SK-N-SH (cell line): ENCODE data around the gene HM13. TPM values are rescaled to one million over a fixed set of nuclear protein-coding genes. Genes with fewer than 3 reads are reported as not detected.

ENCODE experiments used
- CTCF ChIA-PET: fragments of 300-600, 350-600 bp; formaldehyde crosslinking; extraction: SDS; loops from one replicate; lab custom pipeline; 2021; lab: Yijun Ruan, JAX
- POLR2A ChIA-PET: fragments of 350-600 bp; sonication (Branson Sonifier 250); formaldehyde crosslinking; extraction: SDS; loops from one replicate; lab custom pipeline; 2020; ENCODE audit warnings: antibody characterized with exemption, inconsistent platforms; lab: Yijun Ruan, JAX
- DNase-seq: peaks from one replicate; pipeline ENCODE4 v3.0.0; 2012
- H2AFZ ChIP-seq: fragments of 200-600 bp; sonication (generic); 2 replicates; pipeline ENCODE4 v1.8.1; 2016; ENCODE audit warnings: antibody characterized with exemption, mild to moderate bottlenecking, low read depth
- H3F3A ChIP-seq: fragments of 200-600 bp; sonication (generic); replicated peaks from 2 replicates; pipeline ENCODE3; 2016; ENCODE audit warnings: antibody characterized with exemption, mild to moderate bottlenecking; ENCODE audit not compliant: insufficient read depth
- H3K27ac ChIP-seq, 2 experiments: fragments of 200-500 bp in 1 of 2; fragments of 200-600 bp in 1 of 2; sonication (Bioruptor generic) in 1 of 2; sonication (generic), shearing (Covaris generic) in 1 of 2; 2 replicates each; pipeline versions ENCODE4 v1.5.1 to v1.6.1; 2014 to 2016; ENCODE audit warnings: low read depth in 2 of 2, inconsistent platforms in 1 of 2, low read length in 1 of 2, mild to moderate bottlenecking in 1 of 2, mixed read lengths in 1 of 2
- H3K27me3 ChIP-seq: fragments of 200-600 bp; sonication (generic), shearing (Covaris generic); 2 replicates; pipeline ENCODE4 v1.6.1; 2016; ENCODE audit warnings: mixed run types; ENCODE audit not compliant: insufficient read depth
- H3K36me3 ChIP-seq, 2 experiments: fragments of 200-500 bp in 1 of 2; fragments of 200-600 bp in 1 of 2; sonication (Bioruptor generic) in 1 of 2; sonication (generic) in 1 of 2; replicated peaks in 1 of 2; 2 replicates each; pipeline versions ENCODE3 to v1.5.1; 2014 to 2016; ENCODE audit warnings: low read length in 1 of 2, mild to moderate bottlenecking in 1 of 2; ENCODE audit not compliant: insufficient read depth in 2 of 2, control insufficient read depth in 1 of 2
- H3K4me1 ChIP-seq, 2 experiments: fragments of 200-500 bp in 1 of 2; fragments of 200-600 bp in 1 of 2; sonication (Bioruptor generic) in 1 of 2; sonication (generic), shearing (Covaris generic) in 1 of 2; 2 replicates each; pipeline versions ENCODE4 v1.5.1 to v1.6.1; 2014 to 2016; ENCODE audit warnings: low read depth in 1 of 2, low read length in 1 of 2, mixed run types in 1 of 2; ENCODE audit not compliant: insufficient read depth in 2 of 2, control insufficient read depth in 1 of 2
- H3K4me2 ChIP-seq: fragments of 200-600 bp; sonication (generic), shearing (Covaris generic); 2 replicates; pipeline ENCODE4 v1.6.1; 2017; ENCODE audit warnings: mixed run types
- H3K4me3 ChIP-seq, 2 experiments: fragments of 200-500 bp in 1 of 2; fragments of 200-600 bp in 1 of 2; sonication (Bioruptor generic) in 1 of 2; sonication (generic), shearing (Covaris generic) in 1 of 2; 2 replicates each; pipeline versions ENCODE4 v1.5.1 to v1.8.1; 2014 to 2016; ENCODE audit warnings: low read depth in 2 of 2, inconsistent platforms in 1 of 2, low read length in 1 of 2, mild to moderate bottlenecking in 1 of 2, mixed read lengths in 1 of 2, moderate library complexity in 1 of 2
- H3K79me2 ChIP-seq: fragments of 200-600 bp; sonication (generic); 2 replicates; pipeline ENCODE4 v1.8.1; 2017; ENCODE audit warnings: mild to moderate bottlenecking; ENCODE audit not compliant: insufficient read depth
- H3K9ac ChIP-seq: fragments of 200-600 bp; sonication (generic); 2 replicates; pipeline ENCODE4 v1.6.1; 2017; ENCODE audit warnings: mixed run types
- H3K9me2 ChIP-seq: fragments of 200-600 bp; sonication (generic); 2 replicates; pipeline ENCODE4 v1.6.1; 2017; ENCODE audit warnings: mixed run types
- H3K9me3 ChIP-seq: fragments of 200-600 bp; sonication (generic); 2 replicates; pipeline ENCODE4 v1.6.1; 2017; ENCODE audit warnings: mixed run types, mild to moderate bottlenecking, moderate library complexity
- H4K20me1 ChIP-seq: fragments of 200-600 bp; sonication (generic); 2 replicates; pipeline ENCODE4 v1.6.1; 2017; ENCODE audit warnings: mild to moderate bottlenecking, mixed run types; ENCODE audit not compliant: insufficient read depth
- CHD2 ChIP-seq: fragments of 150-350 bp; IDR thresholded peaks from 2 replicates; pipeline ENCODE4 v1.6.1; 2018; ENCODE audit warnings: low read length; ENCODE audit not compliant: partially characterized antibody
- ELF1 ChIP-seq: IDR thresholded peaks from 2 replicates; pipeline ENCODE4 v1.4.0; 2012
- EP300 ChIP-seq, 2 experiments: IDR thresholded peaks; 2 replicates each; pipeline versions ENCODE4 v1.4.0 to v1.6.1; 2012; ENCODE audit warnings: borderline replicate concordance in 1 of 2, low read depth in 1 of 2, low read length in 1 of 2
- EZH2phosphoT487 ChIP-seq: fragments of 200-600 bp; sonication (generic); IDR thresholded peaks from 2 replicates; pipeline ENCODE4 v1.6.1; 2017; ENCODE audit warnings: low read depth, mixed run types, mild to moderate bottlenecking, antibody characterized with exemption, moderate library complexity, borderline replicate concordance
- FOSL2 ChIP-seq: IDR thresholded peaks from 2 replicates; pipeline ENCODE4 v1.4.0; 2012; ENCODE audit warnings: low read depth, mild to moderate bottlenecking, moderate library complexity, borderline replicate concordance
- FOXJ3 ChIP-seq: sonication (generic); formaldehyde crosslinking; IDR thresholded peaks from 2 replicates; pipeline ENCODE4 v1.5.1; 2020; ENCODE audit warnings: mild to moderate bottlenecking, missing genetic modification reagents
- GABPA ChIP-seq: IDR thresholded peaks from 2 replicates; pipeline ENCODE4 v1.4.0; 2012; ENCODE audit warnings: low read depth, mild to moderate bottlenecking
- GATA2 ChIP-seq: sonication (generic); formaldehyde crosslinking; IDR thresholded peaks from 2 replicates; pipeline ENCODE4 v1.5.0; 2020; ENCODE audit warnings: mild to moderate bottlenecking, missing genetic modification reagents
- IRF3 ChIP-seq: fragments of 150-350 bp; IDR thresholded peaks from 2 replicates; pipeline ENCODE4 v1.6.1; 2016; ENCODE audit warnings: mild to moderate bottlenecking, low read depth, low read length
- JUND ChIP-seq: IDR thresholded peaks from 2 replicates; pipeline ENCODE4 v1.4.0; 2012
- MAX ChIP-seq: IDR thresholded peaks from 2 replicates; pipeline ENCODE4 v1.4.0; 2012; ENCODE audit warnings: low read depth
- MXI1 ChIP-seq: IDR thresholded peaks from 2 replicates; pipeline ENCODE4 v1.6.1; 2012; ENCODE audit warnings: mild to moderate bottlenecking, low read depth, low read length, improper control_type of control experiment
- NFIC ChIP-seq: IDR thresholded peaks from 2 replicates; pipeline ENCODE4 v1.4.0; 2012; ENCODE audit warnings: borderline replicate concordance
- NRF1 ChIP-seq: IDR thresholded peaks from 2 replicates; pipeline ENCODE4 v1.6.1; 2012; ENCODE audit warnings: low read depth, mild to moderate bottlenecking, low read length
- RCOR1 ChIP-seq: fragments of 150-350 bp; IDR thresholded peaks from 2 replicates; pipeline ENCODE4 v1.6.1; 2017; ENCODE audit warnings: antibody characterized with exemption, low read length
- RFX5 ChIP-seq: IDR thresholded peaks from 2 replicates; pipeline ENCODE4 v1.6.1; 2012; ENCODE audit warnings: mild to moderate bottlenecking, improper control_type of control experiment, low read length
- RXRA ChIP-seq: IDR thresholded peaks from 2 replicates; pipeline ENCODE4 v1.4.0; 2012; ENCODE audit warnings: low read depth, mild to moderate bottlenecking, borderline replicate concordance
- SIN3A ChIP-seq: IDR thresholded peaks from 2 replicates; pipeline ENCODE4 v1.6.1; 2012; ENCODE audit warnings: low read depth, mild to moderate bottlenecking, low read length, moderate library complexity, borderline replicate concordance
- SMC3 ChIP-seq: IDR thresholded peaks from 2 replicates; pipeline ENCODE4 v1.6.1; 2012; ENCODE audit warnings: low read depth, low read length, improper control_type of control experiment
- TAF1 ChIP-seq: IDR thresholded peaks from 2 replicates; pipeline ENCODE4 v1.6.1; 2012; ENCODE audit warnings: low read depth, mild to moderate bottlenecking, low read length, moderate library complexity, borderline replicate concordance
- USF1 ChIP-seq: IDR thresholded peaks from 2 replicates; pipeline ENCODE4 v1.4.0; 2012; ENCODE audit warnings: low read depth, borderline replicate concordance
- USF2 ChIP-seq: fragments of 150-350 bp; IDR thresholded peaks from 2 replicates; pipeline ENCODE4 v1.6.1; 2017; ENCODE audit warnings: antibody characterized with exemption, low read length, low read depth, borderline replicate concordance
- YY1 ChIP-seq: IDR thresholded peaks from 2 replicates; pipeline ENCODE4 v1.4.0; 2012; ENCODE audit warnings: low read depth, mild to moderate bottlenecking
- ZBTB33 ChIP-seq: IDR thresholded peaks from 2 replicates; pipeline ENCODE4 v1.4.0; 2012; ENCODE audit warnings: low read depth, borderline replicate concordance
- WGBS: methylation state at CpG from one replicate; pipeline ENCODE4 v1.1.6; 2017; ENCODE audit warnings: low lambda C conversion rate; 5-methylcytosine and 5-hydroxymethylcytosine counted together
- polyA plus RNA-seq, 3 experiments: library from polyadenylated mRNA; depleted of rRNA; stranded (reverse); fragments of >200 nt; gene quantifications; 2 replicates each; pipeline ENCODE4 v1.2.3, GENCODE V29; 2012

Gene HM13
- polyA plus RNA-seq, 1 of the 3 experiments (the other 2 are of a cell fraction) = 160 TPM

GRCh38 chr20:31602779-31603441 lies 88.7 kb downstream of the HM13 start:
- Histone ChIP-seq H3K9me3 (no peaks in the 10 kb centered on the region), H3K27ac (peak overlapping the region in 1 of 2 experiments; percentile 100; a peak in 3 of 4 replicates), H3F3A (peaks cover 53% of the 10 kb centered on the region), H2AFZ (no peak overlapping the region), H3K9ac (peak overlapping the region; percentile 100; the same call in 1 of the 2 replicates), H4K20me1 (peaks cover 20% of the 10 kb centered on the region), H3K9me2 (no peaks in the 10 kb centered on the region), H3K36me3 (peaks cover 0 to 18% of the 10 kb centered on the region in 2 experiments), H3K79me2 (peaks cover 42% of the 10 kb centered on the region), H3K4me3 (no peak overlapping the region), H3K27me3 (no peaks in the 10 kb centered on the region), H3K4me1 (peaks cover 12 to 22% of the 10 kb centered on the region in 2 experiments), H3K4me2 (peak overlapping the region; percentile 12; the same call in 1 of the 2 replicates)
- 60% methylated on average over 17 of the region's 17 CpGs for WGBS
- DNase-seq = no peak
- ChIA-PET CTCF (interaction anchor here (0.9 to 33.9 kb wide), 4 partner anchors 10 to 120 kb away, joined by 3 to 1802 read pairs (median 24); partner anchors contain the start of gene BCL2L1), POLR2A (interaction anchor here (0.6 to 4.4 kb wide), 2 partner anchors 32 to 367 kb away, joined by 4 to 110 read pairs; no protein-coding TSS in a partner anchor)
- TF ChIP-seq GATA2 (no peak), MAX (peak; percentile 35; the same call in 1 of the 2 replicates), MXI1 (no peak), FOSL2 (no peak), TAF1 (no peak), NFIC (no peak), YY1 (no peak), RXRA (peak; percentile 10; the same call in 1 of the 2 replicates), JUND (0 out of 2 replicates have a peak, but pooled peaks have one; percentile 31), RCOR1 (no peak), EP300 (IDR thresholded peaks at IDR 0.05; ENCODE audit: borderline replicate concordance in 1 of 2, low read depth in 1 of 2, low read length in 1 of 2) (peak in 1 of 2 experiments; percentile 70; a peak in 2 of 4 replicates), FOXJ3 (CRISPR knock-in tag) (no peak), GABPA (no peak), CHD2 (no peak), ELF1 (no peak), EZH2phosphoT487 (no peak), RFX5 (no peak), SMC3 (no peak), SIN3A (no peak), USF1 (no peak), IRF3 (no peak), NRF1 (no peak), USF2 (no peak), ZBTB33 (no peak)
